HT1080 (cell line): Measurements from ENCODE around the gene CFAP74. TPM values are rescaled to one million over a fixed set of nuclear protein-coding genes. Genes with fewer than 3 reads are reported as not detected.

Source experiments
- DNase-seq: peaks from one replicate; pipeline ENCODE4 v3.0.0-alpha.2; 2015; ENCODE audit warnings: low read depth
- total RNA-seq: library from RNA; depleted of rRNA; stranded (reverse); fragments of >200 nt; shearing (Covaris generic); gene quantifications from 2 replicates; pipeline ENCODE4 v1.2.3, GENCODE V29; 2014; rRNA removed

The CFAP74 gene
- total RNA-seq, 1 experiment from 2014 or later: not detected

GRCh38 chr1:1880617-1881312 is 122.8 kb downstream of the CFAP74 start:
- no peak for DNase-seq

GRCh38 chr1:1879942-1880341 is 123.6 kb downstream of the CFAP74 start:
- no peak for DNase-seq

GRCh38 chr1:1877865-1878436 is 125.6 kb downstream of the CFAP74 start:
- no peak for DNase-seq

GRCh38 chr1:1876335-1876930 is 127.2 kb downstream of the CFAP74 start:
- no peak for DNase-seq

- DNase-seq: no peak
These were observed 127.7 kb downstream of the CFAP74 start for GRCh38 chr1:1875932-1876331.

- no peak for DNase-seq
These were observed 128.7 kb downstream of the CFAP74 start for GRCh38 chr1:1874901-1875300.

- DNase-seq: no peak
These were observed 130.4 kb downstream of the CFAP74 start for GRCh38 chr1:1873186-1873585.

- DNase-seq: no peak
These were observed 131.1 kb downstream of the CFAP74 start for GRCh38 chr1:1872329-1872994.

Other genes starting within 250 kb of the CFAP74 start
- 44.7 and 58.5 TPM in 2 replicates for gene NADK, start 225.3 kb downstream of the CFAP74 start, total RNA-seq
- gene GNB1, start 112.7 kb downstream of the CFAP74 start, total RNA-seq: 57.4 and 74.5 TPM in 2 replicates
- gene CALML6, start 88.5 kb downstream of the CFAP74 start, total RNA-seq: not detected in 2 replicates
- gene TMEM52, start 84.5 kb downstream of the CFAP74 start, total RNA-seq: 0.30 and 0.69 TPM in 2 replicates
- gene GABRD, start 15.6 kb upstream of the CFAP74 start, total RNA-seq: 0.13 TPM in 1 of 2 replicates, not detected in the other
- gene PRKCZ, start 46.6 kb upstream of the CFAP74 start, total RNA-seq: 0.17 TPM in 1 of 2 replicates, not detected in the other
- 38.4 and 51.9 TPM in 2 replicates for gene FAAP20, start 191.0 kb upstream of the CFAP74 start, total RNA-seq
- gene SKI, start 224.5 kb upstream of the CFAP74 start, total RNA-seq: 12.7 and 18.0 TPM in 2 replicates